ENCODE measurements around the gene FDX2. TPM values are rescaled to one million over a fixed set of nuclear protein-coding genes. Genes with fewer than 3 reads are reported as not detected.
"Not testable (repeated sequence)": the region's sequence is repeated elsewhere in the genome, so short reads cannot be mapped to it uniquely, and the experiment has no call there.

The FDX2 gene
- total RNA-seq, 4 donors from 2014 or later = 9.1 to 32.0 (median 21.9) TPM

- no peak for ATAC-seq
- in situ Hi-C loops (cut with MboI; ENCODE audit: low sequenced_read_pairs in 4 of 4) = no loop called here
- intact Hi-C loops (cut with DNase I; ENCODE audit: low total_unique reads) = no loop called here
Observed at GRCh38 chr19:10283301-10284064, 32.3 kb downstream of the FDX2 start.

GRCh38 chr19:10282043-10282442 lies 33.8 kb downstream of the FDX2 start:
- H3K4me3 ChIP-seq; DNase-seq; H3K27ac ChIP-seq; H3K9me3 ChIP-seq; intact Hi-C loops (cut with DNase I; ENCODE audit: low total_unique reads); H3K4me1 ChIP-seq; in situ Hi-C loops (cut with MboI; ENCODE audit: low sequenced_read_pairs in 4 of 4); ATAC-seq; H3K27me3 ChIP-seq: not testable (repeated sequence)
- peaks cover 0 to 18% of the 10 kb centered on the region in 2 donors for H3K36me3 ChIP-seq

More at GRCh38 chr19:10283301-10284064, 32.3 kb downstream of the FDX2 start:
- H3K27me3 ChIP-seq = peaks cover 19% of the 10 kb centered on the region in 3 donors
- TF ChIP-seq POLR2A (IDR thresholded peaks at IDR 0.05) (no peak), CTCF (IDR thresholded peaks at IDR 0.05 in 4 of 5, conservative IDR thresholded peaks at IDR 0.05 in 1 of 5) (no peak)
- H3K9me3 ChIP-seq = no peaks in the 10 kb centered on the region
- peaks cover under 1 to 1% of the 10 kb centered on the region in 2 donors for H3K4me1 ChIP-seq
- H3K4me3 ChIP-seq = no peak overlapping the region
- H3K27ac ChIP-seq = no peak overlapping the region
- no peak for DNase-seq
- H3K36me3 ChIP-seq = peaks cover 0 to 18% of the 10 kb centered on the region in 2 donors

GRCh38 chr19:10279737-10280442 lies 35.9 kb downstream of the FDX2 start:
- in situ Hi-C loops (cut with MboI; ENCODE audit: low sequenced_read_pairs in 4 of 4) (no loop called here), intact Hi-C loops (cut with DNase I; ENCODE audit: low total_unique reads) (no loop called here)
- Histone ChIP-seq H3K4me3 (no peak overlapping the region), H3K36me3 (peaks cover 0 to 12% of the 10 kb centered on the region in 2 donors), H3K27ac (no peak overlapping the region), H3K4me1 (no peaks in the 10 kb centered on the region), H3K27me3 (no peaks in the 10 kb centered on the region), H3K9me3 (no peaks in the 10 kb centered on the region)
- no peak for TF ChIP-seq CTCF (IDR thresholded peaks at IDR 0.05 in 4 of 5, conservative IDR thresholded peaks at IDR 0.05 in 1 of 5)
- DNase-seq (no peak), ATAC-seq (no peak)

- ATAC-seq (no peak), DNase-seq (no peak)
- TF ChIP-seq CTCF (IDR thresholded peaks at IDR 0.05 in 4 of 5, conservative IDR thresholded peaks at IDR 0.05 in 1 of 5) (no peak), POLR2A (IDR thresholded peaks at IDR 0.05) (no peak)
- Histone ChIP-seq H3K36me3 (peaks cover 0 to 3% of the 10 kb centered on the region in 2 donors), H3K4me3 (no peak overlapping the region), H3K27ac (no peak overlapping the region), H3K27me3 (no peaks in the 10 kb centered on the region), H3K4me1 (no peaks in the 10 kb centered on the region), H3K9me3 (no peaks in the 10 kb centered on the region)
- intact Hi-C loops (cut with DNase I; ENCODE audit: low total_unique reads) (no loop called here), in situ Hi-C loops (cut with MboI; ENCODE audit: low sequenced_read_pairs in 4 of 4) (no loop called here)
Observed at GRCh38 chr19:10278935-10279334, 36.9 kb downstream of the FDX2 start.

GRCh38 chr19:10277795-10278589 lies 37.8 kb downstream of the FDX2 start:
- DNase-seq (no peak), ATAC-seq (no peak)
- TF ChIP-seq POLR2A (IDR thresholded peaks at IDR 0.05) = no peak
- TF ChIP-seq CTCF (IDR thresholded peaks at IDR 0.05 in 4 of 5, conservative IDR thresholded peaks at IDR 0.05 in 1 of 5) = no peak
- Histone ChIP-seq H3K4me1 (no peaks in the 10 kb centered on the region), H3K9me3 (no peaks in the 10 kb centered on the region), H3K4me3 (no peak overlapping the region), H3K27ac (no peak overlapping the region), H3K36me3 (no peaks in the 10 kb centered on the region), H3K27me3 (no peaks in the 10 kb centered on the region)
- in situ Hi-C loops (cut with MboI; ENCODE audit: low sequenced_read_pairs in 4 of 4) (no loop called here), intact Hi-C loops (cut with DNase I; ENCODE audit: low total_unique reads) (no loop called here)

Data from gastrocnemius medialis (tissue), 4 donors.